GM21360 (cell line): ENCODE results near the gene ZNF653.
"Not testable (repeated sequence)": the region's sequence is repeated elsewhere in the genome, so short reads cannot be mapped to it uniquely, and the experiment has no call there.

Experiments
- ATAC-seq: cut with Tn5 transposase; IDR thresholded peaks from one replicate; pipeline ENCODE4 v1.9.1; 2021; ENCODE audit warnings: mild to moderate bottlenecking, moderate library complexity; ENCODE audit not compliant: unreplicated experiment

Gene ZNF653

DNA sequence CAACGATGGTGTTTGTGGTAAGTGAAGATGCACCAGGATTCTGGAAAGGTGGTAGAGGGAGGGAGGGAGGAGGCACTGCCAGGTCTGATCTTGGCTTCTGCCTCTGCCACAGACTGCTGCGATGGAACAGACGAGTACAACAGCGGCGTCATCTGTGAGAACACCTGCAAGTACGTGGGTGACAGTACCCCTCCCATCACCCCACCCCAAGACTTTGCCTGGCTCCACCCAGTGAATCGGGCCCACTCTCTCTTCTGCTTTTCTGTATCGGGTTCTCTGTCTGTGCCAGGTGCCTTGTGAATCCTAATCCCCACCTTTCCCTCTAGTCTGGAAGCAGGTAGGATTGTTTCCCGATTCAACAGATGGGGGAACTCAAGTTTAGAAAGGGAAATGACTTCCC is 67.7 kb downstream of the ZNF653 start:
- ATAC-seq: no peak

DNA sequence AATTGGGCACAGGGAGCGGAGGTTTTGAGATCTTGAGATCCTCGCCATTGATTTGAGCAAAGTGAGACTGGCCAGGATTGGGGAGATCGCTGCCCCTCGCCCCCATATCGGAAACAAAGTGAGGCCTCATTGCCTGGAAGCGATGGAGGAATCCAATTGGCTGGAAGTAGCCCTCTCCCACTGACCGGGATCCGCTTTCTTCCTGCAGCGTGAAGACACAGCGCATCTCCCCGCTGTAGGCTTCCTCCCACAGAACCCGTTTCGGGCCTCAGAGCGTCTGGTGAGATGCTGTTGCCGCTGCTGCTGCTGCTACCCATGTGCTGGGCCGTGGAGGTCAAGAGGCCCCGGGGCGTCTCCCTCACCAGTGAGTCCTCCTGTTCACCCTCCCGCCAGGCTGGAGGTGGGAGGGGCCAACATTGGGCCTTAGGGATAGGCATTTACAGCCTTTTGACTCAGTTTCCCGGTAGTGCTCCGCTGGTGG is 69.8 kb downstream of the ZNF653 start:
- no peak for ATAC-seq

DNA sequence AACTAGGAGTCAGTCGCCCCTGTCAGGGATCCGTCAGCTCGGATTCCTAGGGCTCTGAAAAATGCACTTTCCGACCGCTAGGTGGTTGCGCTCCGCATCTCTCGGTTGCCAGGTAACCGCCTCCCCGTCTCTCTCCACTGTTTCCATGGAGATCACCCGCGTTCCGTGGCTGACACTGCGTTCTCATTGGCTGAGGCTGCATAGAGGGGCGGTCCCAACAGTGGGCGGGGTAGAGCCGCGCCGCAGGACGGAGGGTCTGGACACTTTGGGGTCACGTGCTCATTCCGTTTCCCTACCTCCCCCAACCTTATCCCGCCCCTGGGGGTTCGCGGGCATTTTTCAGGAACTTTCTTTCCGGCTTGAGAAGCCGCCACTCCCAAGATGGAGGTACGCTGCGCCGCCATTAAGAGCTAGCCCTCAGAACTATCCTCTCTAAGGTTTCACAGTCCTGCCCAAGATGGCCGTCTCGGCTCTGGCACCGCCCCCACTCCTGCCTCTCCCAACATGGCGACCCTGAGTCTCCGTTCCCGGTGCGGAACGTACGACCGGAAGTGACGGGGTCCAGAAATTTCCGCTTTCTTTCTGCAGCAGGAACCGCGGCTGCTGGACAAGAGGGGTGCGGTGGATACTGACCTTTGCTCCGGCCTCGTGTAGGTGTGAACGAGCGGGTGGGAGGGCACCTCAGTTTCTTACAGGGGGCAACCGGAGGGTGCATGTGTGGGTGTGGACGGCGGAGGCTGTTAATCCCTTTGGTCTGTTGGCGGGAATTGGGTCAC is 70.4 kb downstream of the ZNF653 start, which contains the start of the genes ODAD3 and PRKCSH:
ODAD3 (minus strand) TSS at position 65 of the 776 bp plus-strand sequence. CDS start 105 bp downstream, outside the sequence.
PRKCSH (plus strand) TSS at position 579 of the 776 bp plus-strand sequence. CDS start 483 bp downstream, outside the sequence.
- peak; percentile 86 for ATAC-seq

DNA sequence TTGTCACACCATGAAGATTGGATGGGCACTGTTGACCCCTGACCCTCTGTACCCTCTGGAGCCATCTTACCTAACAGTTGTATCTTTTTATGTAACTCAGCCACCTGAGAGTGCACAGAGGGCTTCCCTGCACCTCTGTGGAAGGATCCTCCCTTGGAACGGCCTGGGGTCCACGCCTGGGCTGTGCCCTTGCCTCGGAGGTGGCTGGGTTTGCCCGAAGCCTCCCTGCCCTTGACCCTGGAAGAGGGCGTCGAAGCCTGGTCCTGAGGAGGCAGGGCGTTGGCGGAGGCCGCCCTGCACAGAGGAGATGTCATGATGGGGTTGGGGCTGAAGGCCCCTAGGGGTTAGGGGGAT is 71.0 kb downstream of the ZNF653 start:
- ATAC-seq: peak; percentile 18

DNA sequence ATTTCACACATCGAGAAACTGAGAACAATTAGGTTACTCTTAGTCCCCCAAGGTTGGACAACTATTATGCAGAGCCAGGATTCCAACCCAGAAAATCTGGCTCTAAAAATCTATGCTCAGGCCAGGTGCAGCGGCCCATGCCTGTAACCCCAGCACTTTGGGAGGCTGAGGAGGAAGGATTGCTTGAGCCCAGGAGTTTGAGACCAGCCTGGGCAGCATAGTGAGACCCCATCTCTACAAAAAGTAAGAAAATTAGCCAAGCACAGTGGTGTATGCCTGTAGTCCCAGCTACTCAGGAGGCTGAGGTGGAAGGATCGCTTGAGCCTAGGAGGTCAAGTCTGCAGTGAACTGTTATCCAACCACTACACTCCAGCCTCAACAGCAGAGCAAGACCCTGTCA is 72.1 kb downstream of the ZNF653 start:
- ATAC-seq: not testable (repeated sequence)
